ENCODE results near the gene PIGS. TPM values are rescaled to one million over a fixed set of nuclear protein-coding genes. Genes with fewer than 3 reads are reported as not detected.
A peak's percentile ranks its signal among the peaks of the same experiment; 100 is the strongest.

PIGS gene
- total and polyA plus RNA-seq, 2 of the 13 experiments (the other 11 are each of a cell fraction or from before 2014, with no cell fraction given), result 31.7 to 42.6 TPM

DNA sequence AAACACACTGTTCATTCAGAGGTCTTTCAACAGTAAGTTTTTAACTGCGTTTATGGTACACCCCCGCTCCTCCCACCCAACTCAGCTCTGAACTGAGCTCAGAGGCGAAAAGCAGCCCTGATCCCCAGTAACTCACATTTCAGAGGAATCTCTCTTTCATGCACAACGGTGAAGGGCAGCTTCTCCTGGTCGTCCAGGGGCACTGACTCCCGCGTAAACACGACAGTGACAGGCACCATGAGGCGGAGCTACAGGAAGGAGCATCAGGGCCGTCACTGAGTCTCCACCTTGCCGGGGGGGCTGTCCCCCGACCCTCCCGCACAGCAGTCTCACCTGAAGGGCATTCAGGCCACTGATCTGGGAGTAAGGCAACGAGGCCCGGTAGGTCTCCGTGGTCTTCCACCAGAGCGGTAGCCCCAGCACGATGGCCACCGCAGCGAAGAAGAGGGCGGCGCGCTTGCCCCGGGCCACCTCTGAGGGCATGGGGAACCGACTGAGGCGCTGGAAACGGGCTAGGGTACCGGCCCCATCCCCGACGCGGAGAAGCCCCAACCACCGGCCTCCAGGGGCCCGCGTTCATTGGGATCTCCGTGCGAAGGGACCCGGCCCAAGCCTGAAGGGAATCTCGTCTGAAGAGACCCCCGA lies 486 bp downstream of the PIGS start (continued):
- no peak for TF ChIP-seq ZNF83 (CRISPR knock-in tag; IDR thresholded peaks at IDR 0.05; ENCODE audit: borderline replicate concordance)
- no peak for TF ChIP-seq ZNF30 (CRISPR knock-in tag; IDR thresholded peaks at IDR 0.05)
- TF ChIP-seq, protein P1, sequence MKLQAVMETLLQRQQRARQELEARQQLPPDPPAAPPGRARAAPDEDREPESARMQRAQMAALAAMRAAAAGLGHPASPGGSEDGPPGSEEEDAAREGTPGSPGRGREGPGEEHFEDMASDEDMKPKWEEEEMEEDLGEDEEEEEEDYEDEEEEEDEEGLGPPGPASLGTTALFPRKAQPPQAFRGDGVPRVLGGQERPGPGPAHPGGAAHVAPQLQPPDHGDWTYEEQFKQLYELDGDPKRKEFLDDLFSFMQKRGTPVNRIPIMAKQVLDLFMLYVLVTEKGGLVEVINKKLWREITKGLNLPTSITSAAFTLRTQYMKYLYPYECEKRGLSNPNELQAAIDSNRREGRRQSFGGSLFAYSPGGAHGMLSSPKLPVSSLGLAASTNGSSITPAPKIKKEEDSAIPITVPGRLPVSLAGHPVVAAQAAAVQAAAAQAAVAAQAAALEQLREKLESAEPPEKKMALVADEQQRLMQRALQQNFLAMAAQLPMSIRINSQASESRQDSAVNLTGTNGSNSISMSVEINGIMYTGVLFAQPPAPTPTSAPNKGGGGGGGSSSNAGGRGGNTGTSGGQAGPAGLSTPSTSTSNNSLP (IDR thresholded peaks at IDR 0.05; ENCODE audit: low read depth, low read length), result no peak
- no peak for TF ChIP-seq HNRNPUL1 (IDR thresholded peaks at IDR 0.05; ENCODE audit: low read depth, low read length)
- TF ChIP-seq TP53 (CRISPR knock-in tag; conservative IDR thresholded peaks at IDR 0.05), result no peak
- no peak for TF ChIP-seq NKX3-1 (CRISPR knock-in tag; IDR thresholded peaks at IDR 0.05)
- no peak for TF ChIP-seq ZNF614 (CRISPR knock-in tag; IDR thresholded peaks at IDR 0.05; ENCODE audit: borderline replicate concordance)
- no peak for TF ChIP-seq ZNF720 (CRISPR knock-in tag; IDR thresholded peaks at IDR 0.05)
- peak; percentile 32; the same call in 1 of the 2 replicates for TF ChIP-seq SP4 (CRISPR knock-in tag; IDR thresholded peaks at IDR 0.05)
- TF ChIP-seq, protein P2, sequence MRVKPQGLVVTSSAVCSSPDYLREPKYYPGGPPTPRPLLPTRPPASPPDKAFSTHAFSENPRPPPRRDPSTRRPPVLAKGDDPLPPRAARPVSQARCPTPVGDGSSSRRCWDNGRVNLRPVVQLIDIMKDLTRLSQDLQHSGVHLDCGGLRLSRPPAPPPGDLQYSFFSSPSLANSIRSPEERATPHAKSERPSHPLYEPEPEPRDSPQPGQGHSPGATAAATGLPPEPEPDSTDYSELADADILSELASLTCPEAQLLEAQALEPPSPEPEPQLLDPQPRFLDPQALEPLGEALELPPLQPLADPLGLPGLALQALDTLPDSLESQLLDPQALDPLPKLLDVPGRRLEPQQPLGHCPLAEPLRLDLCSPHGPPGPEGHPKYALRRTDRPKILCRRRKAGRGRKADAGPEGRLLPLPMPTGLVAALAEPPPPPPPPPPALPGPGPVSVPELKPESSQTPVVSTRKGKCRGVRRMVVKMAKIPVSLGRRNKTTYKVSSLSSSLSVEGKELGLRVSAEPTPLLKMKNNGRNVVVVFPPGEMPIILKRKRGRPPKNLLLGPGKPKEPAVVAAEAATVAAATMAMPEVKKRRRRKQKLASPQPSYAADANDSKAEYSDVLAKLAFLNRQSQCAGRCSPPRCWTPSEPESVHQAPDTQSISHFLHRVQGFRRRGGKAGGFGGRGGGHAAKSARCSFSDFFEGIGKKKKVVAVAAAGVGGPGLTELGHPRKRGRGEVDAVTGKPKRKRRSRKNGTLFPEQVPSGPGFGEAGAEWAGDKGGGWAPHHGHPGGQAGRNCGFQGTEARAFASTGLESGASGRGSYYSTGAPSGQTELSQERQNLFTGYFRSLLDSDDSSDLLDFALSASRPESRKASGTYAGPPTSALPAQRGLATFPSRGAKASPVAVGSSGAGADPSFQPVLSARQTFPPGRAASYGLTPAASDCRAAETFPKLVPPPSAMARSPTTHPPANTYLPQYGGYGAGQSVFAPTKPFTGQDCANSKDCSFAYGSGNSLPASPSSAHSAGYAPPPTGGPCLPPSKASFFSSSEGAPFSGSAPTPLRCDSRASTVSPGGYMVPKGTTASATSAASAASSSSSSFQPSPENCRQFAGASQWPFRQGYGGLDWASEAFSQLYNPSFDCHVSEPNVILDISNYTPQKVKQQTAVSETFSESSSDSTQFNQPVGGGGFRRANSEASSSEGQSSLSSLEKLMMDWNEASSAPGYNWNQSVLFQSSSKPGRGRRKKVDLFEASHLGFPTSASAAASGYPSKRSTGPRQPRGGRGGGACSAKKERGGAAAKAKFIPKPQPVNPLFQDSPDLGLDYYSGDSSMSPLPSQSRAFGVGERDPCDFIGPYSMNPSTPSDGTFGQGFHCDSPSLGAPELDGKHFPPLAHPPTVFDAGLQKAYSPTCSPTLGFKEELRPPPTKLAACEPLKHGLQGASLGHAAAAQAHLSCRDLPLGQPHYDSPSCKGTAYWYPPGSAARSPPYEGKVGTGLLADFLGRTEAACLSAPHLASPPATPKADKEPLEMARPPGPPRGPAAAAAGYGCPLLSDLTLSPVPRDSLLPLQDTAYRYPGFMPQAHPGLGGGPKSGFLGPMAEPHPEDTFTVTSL (CRISPR knock-in tag; IDR thresholded peaks at IDR 0.05; ENCODE audit: borderline replicate concordance), result no peak
- TF ChIP-seq KLF12 (CRISPR knock-in tag; IDR thresholded peaks at IDR 0.05; ENCODE audit: borderline replicate concordance), result no peak
- TF ChIP-seq ZNF451 (CRISPR knock-in tag; IDR thresholded peaks at IDR 0.05), result 0 out of 2 replicates have a peak, but pooled peaks have one; percentile 51
- no peak for TF ChIP-seq ZNF335 (CRISPR knock-in tag; IDR thresholded peaks at IDR 0.05)
- TF ChIP-seq HDAC6 (IDR thresholded peaks at IDR 0.05; ENCODE audit: low read depth, low read length), result no peak
- TF ChIP-seq, protein P3, sequence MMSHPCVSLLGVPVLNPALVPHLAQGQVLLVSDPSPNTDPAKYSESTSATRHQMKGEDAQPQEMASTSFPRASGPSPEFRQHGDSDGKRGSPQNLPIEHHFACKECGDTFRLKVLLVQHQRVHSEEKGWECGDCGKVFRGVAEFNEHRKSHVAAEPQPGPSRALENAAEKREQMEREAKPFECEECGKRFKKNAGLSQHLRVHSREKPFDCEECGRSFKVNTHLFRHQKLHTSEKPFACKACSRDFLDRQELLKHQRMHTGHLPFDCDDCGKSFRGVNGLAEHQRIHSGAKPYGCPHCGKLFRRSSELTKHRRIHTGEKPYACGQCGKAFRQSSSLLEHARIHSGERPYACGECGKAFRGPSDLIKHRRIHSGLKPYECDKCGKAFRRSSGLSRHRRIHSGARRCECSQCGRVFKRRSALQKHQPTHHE (CRISPR knock-in tag; IDR thresholded peaks at IDR 0.05; ENCODE audit: borderline replicate concordance), result 0 out of 2 replicates have a peak, but pooled peaks have one; percentile 39
- TF ChIP-seq GTF2F1 (IDR thresholded peaks at IDR 0.05; ENCODE audit: low read length), result no peak
- no peak for TF ChIP-seq POLR2AphosphoS5 (IDR thresholded peaks at IDR 0.05; ENCODE audit: low read depth, low read length)
- TF ChIP-seq KDM5B (CRISPR knock-in tag; IDR thresholded peaks at IDR 0.05; ENCODE audit: borderline replicate concordance), result peak; percentile 56; the same call in 1 of the 2 replicates
- TF ChIP-seq, protein P4, sequence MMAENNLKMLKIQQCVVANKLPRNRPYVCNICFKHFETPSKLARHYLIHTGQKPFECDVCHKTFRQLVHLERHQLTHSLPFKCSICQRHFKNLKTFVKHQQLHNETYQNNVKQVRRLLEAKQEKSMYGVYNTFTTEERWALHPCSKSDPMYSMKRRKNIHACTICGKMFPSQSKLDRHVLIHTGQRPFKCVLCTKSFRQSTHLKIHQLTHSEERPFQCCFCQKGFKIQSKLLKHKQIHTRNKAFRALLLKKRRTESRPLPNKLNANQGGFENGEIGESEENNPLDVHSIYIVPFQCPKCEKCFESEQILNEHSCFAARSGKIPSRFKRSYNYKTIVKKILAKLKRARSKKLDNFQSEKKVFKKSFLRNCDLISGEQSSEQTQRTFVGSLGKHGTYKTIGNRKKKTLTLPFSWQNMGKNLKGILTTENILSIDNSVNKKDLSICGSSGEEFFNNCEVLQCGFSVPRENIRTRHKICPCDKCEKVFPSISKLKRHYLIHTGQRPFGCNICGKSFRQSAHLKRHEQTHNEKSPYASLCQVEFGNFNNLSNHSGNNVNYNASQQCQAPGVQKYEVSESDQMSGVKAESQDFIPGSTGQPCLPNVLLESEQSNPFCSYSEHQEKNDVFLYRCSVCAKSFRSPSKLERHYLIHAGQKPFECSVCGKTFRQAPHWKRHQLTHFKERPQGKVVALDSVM (CRISPR knock-in tag; IDR thresholded peaks at IDR 0.05), result no peak
- TF ChIP-seq NR2F1 (CRISPR knock-in tag; IDR thresholded peaks at IDR 0.05), result no peak
